BE2C (cell line): ENCODE results near the gene PCCA.

Experiments used
- DNase-seq: peaks from one replicate; pipeline ENCODE4 v3.0.0-alpha.2; 2020
- H3K27me3 ChIP-seq: fragments of 250-450 bp; sonication (Bioruptor Pico); 2 replicates; pipeline ENCODE4 v1.5.1; 2020; ENCODE audit warnings: mild to moderate bottlenecking
- H3K36me3 ChIP-seq: fragments of 250-450 bp; sonication (Bioruptor Pico); 2 replicates; pipeline ENCODE4 v1.5.1; 2020; ENCODE audit warnings: mild to moderate bottlenecking
- H3K4me1 ChIP-seq: fragments of 250-450 bp; sonication (Bioruptor Pico); 2 replicates; pipeline ENCODE4 v1.5.1; 2020
- H3K4me3 ChIP-seq: 2 replicates; pipeline ENCODE4 v1.5.1; 2011; ENCODE audit warnings: low read depth, low read length
- H3K9me3 ChIP-seq: fragments of 250-450 bp; sonication (Bioruptor Pico); 2 replicates; pipeline ENCODE4 v1.5.1; 2020
- CTCF ChIP-seq: IDR thresholded peaks from 2 replicates; pipeline ENCODE4 v1.5.1; 2012; ENCODE audit warnings: mild to moderate bottlenecking, low read depth, low read length

The PCCA gene

GRCh38 chr13:100447831-100448230, 358.9 kb downstream of the PCCA start:
- Histone ChIP-seq H3K9me3 (no peaks in the 10 kb centered on the region), H3K4me1 (no peaks in the 10 kb centered on the region), H3K27me3 (no peaks in the 10 kb centered on the region), H3K4me3 (no peak overlapping the region), H3K36me3 (no peaks in the 10 kb centered on the region)
- no peak for DNase-seq
- no peak for TF ChIP-seq CTCF

- H3K9me3 ChIP-seq: no peaks in the 10 kb centered on the region
- no peak for DNase-seq
- H3K27me3 ChIP-seq: no peaks in the 10 kb centered on the region
- H3K4me3 ChIP-seq: no peak overlapping the region
- no peak for TF ChIP-seq CTCF
- no peaks in the 10 kb centered on the region for H3K36me3 ChIP-seq
- H3K4me1 ChIP-seq: no peaks in the 10 kb centered on the region
These were observed 363.0 kb downstream of the PCCA start for GRCh38 chr13:100451923-100452322.

GRCh38 chr13:100454876-100455275, 366.0 kb downstream of the PCCA start:
- H3K9me3 ChIP-seq: no peaks in the 10 kb centered on the region
- no peaks in the 10 kb centered on the region for H3K4me1 ChIP-seq
- no peak for TF ChIP-seq CTCF
- no peaks in the 10 kb centered on the region for H3K27me3 ChIP-seq
- no peak for DNase-seq
- no peak overlapping the region for H3K4me3 ChIP-seq
- no peaks in the 10 kb centered on the region for H3K36me3 ChIP-seq

GRCh38 chr13:100458673-100459072, 369.8 kb downstream of the PCCA start:
- H3K4me3 ChIP-seq: no peak overlapping the region
- H3K9me3 ChIP-seq: no peaks in the 10 kb centered on the region
- no peaks in the 10 kb centered on the region for H3K36me3 ChIP-seq
- DNase-seq: no peak
- H3K4me1 ChIP-seq: no peaks in the 10 kb centered on the region
- H3K27me3 ChIP-seq: no peaks in the 10 kb centered on the region
- TF ChIP-seq CTCF: no peak

- Histone ChIP-seq H3K4me1 (no peaks in the 10 kb centered on the region), H3K36me3 (no peaks in the 10 kb centered on the region), H3K27me3 (no peaks in the 10 kb centered on the region), H3K9me3 (no peaks in the 10 kb centered on the region), H3K4me3 (no peak overlapping the region)
- no peak for DNase-seq
- TF ChIP-seq CTCF: no peak
These were observed 370.9 kb downstream of the PCCA start for GRCh38 chr13:100459747-100460146.

- no peak for TF ChIP-seq CTCF
- no peak for DNase-seq
- no peaks in the 10 kb centered on the region for H3K27me3 ChIP-seq
- no peaks in the 10 kb centered on the region for H3K9me3 ChIP-seq
- no peaks in the 10 kb centered on the region for H3K4me1 ChIP-seq
- H3K36me3 ChIP-seq: no peaks in the 10 kb centered on the region
- H3K4me3 ChIP-seq: no peak overlapping the region
These were observed 371.4 kb downstream of the PCCA start for GRCh38 chr13:100460266-100460665.
